Ascending aorta (tissue), 2 donors: ENCODE data around the gene SLC1A3. TPM values are rescaled to one million over a fixed set of nuclear protein-coding genes. Genes with fewer than 3 reads are reported as not detected.

Source experiments
- DNase-seq, 2 donors: peaks; one replicate each; pipeline ENCODE4 v3.0.0-alpha.2; 2019; ENCODE audit warnings: low spot score in 2 of 2
- H3K27ac ChIP-seq, 2 donors: fragments of 200-600 bp; sonication (generic); one replicate each; pipeline ENCODE4 v1.5.1; 2016 to 2017; ENCODE audit warnings: mild to moderate bottlenecking in 1 of 2
- H3K27me3 ChIP-seq: fragments of 200-600 bp; sonication (generic); one replicate; pipeline ENCODE4 v1.5.1; 2017
- H3K36me3 ChIP-seq, 2 donors: fragments of 200-600 bp; sonication (generic); one replicate each; pipeline ENCODE4 v1.5.1; 2016
- H3K4me1 ChIP-seq, 2 donors: fragments of 200-600 bp; sonication (generic); one replicate each; pipeline ENCODE4 v1.5.1; 2016 to 2017; ENCODE audit warnings: mild to moderate bottlenecking in 1 of 2
- H3K4me3 ChIP-seq, 2 donors: fragments of 200-600 bp; sonication (generic); one replicate each; pipeline ENCODE4 v1.5.1; 2016 to 2017; ENCODE audit warnings: mild to moderate bottlenecking in 1 of 2
- H3K9me3 ChIP-seq, 2 donors: fragments of 200-600 bp; sonication (generic); one replicate each; pipeline ENCODE4 v1.5.1; 2016
- CTCF ChIP-seq, 3 experiments: fragments of 200-600 bp in 2 of 3; fragments of 450-650 bp in 1 of 3; sonication (generic) in 2 of 3; IDR thresholded peaks; one replicate each; pipeline ENCODE4 v1.5.1; 2016 to 2019; ENCODE audit warnings: antibody characterized with exemption in 3 of 3, mild to moderate bottlenecking in 1 of 3, moderate library complexity in 1 of 3
- intact Hi-C: fragments of 100-400 bp; cut with DNase I; formaldehyde crosslinking; loops from one replicate; pipeline ENCODE4 v1.15.1; 2023
- total RNA-seq: library from RNA; depleted of rRNA; stranded (reverse); fragments of >200 nt; gene quantifications from one replicate; pipeline ENCODE4 v1.1.0, GENCODE V29; 2016

SLC1A3 gene
- total RNA-seq, 1 donor from 2014 or later: 3.0 TPM

- no peak for TF ChIP-seq CTCF (IDR thresholded peaks at IDR 0.05)
- intact Hi-C loops: no loop called here
- Histone ChIP-seq H3K36me3 (no peaks in the 10 kb centered on the region), H3K27ac (no peak overlapping the region), H3K9me3 (no peaks in the 10 kb centered on the region), H3K27me3 (no peaks in the 10 kb centered on the region), H3K4me3 (no peak overlapping the region), H3K4me1 (peaks cover 3 to 4% of the 10 kb centered on the region in 2 donors)
- no peak for DNase-seq
These were observed 55.2 kb downstream of the SLC1A3 start for GRCh38 chr5:36661456-36662220.

GRCh38 chr5:36662291-36662851 is 56.0 kb downstream of the SLC1A3 start:
- peaks cover 3 to 4% of the 10 kb centered on the region in 2 donors for H3K4me1 ChIP-seq
- H3K9me3 ChIP-seq: no peaks in the 10 kb centered on the region
- no peaks in the 10 kb centered on the region for H3K27me3 ChIP-seq
- no peak for TF ChIP-seq CTCF (IDR thresholded peaks at IDR 0.05)
- no peaks in the 10 kb centered on the region for H3K36me3 ChIP-seq
- DNase-seq: no peak
- no peak overlapping the region for H3K27ac ChIP-seq
- intact Hi-C loops: no loop called here
- no peak overlapping the region for H3K4me3 ChIP-seq

GRCh38 chr5:36664766-36665165 is 58.4 kb downstream of the SLC1A3 start:
- Histone ChIP-seq H3K4me3 (no peak overlapping the region), H3K36me3 (no peaks in the 10 kb centered on the region), H3K4me1 (no peaks in the 10 kb centered on the region), H3K27ac (no peak overlapping the region), H3K27me3 (no peaks in the 10 kb centered on the region), H3K9me3 (no peaks in the 10 kb centered on the region)
- intact Hi-C loops: no loop called here
- no peak for DNase-seq
- TF ChIP-seq CTCF (IDR thresholded peaks at IDR 0.05): no peak

- intact Hi-C loops: no loop called here
- no peaks in the 10 kb centered on the region for H3K9me3 ChIP-seq
- H3K27ac ChIP-seq: no peak overlapping the region
- no peak for DNase-seq
- no peaks in the 10 kb centered on the region for H3K4me1 ChIP-seq
- no peaks in the 10 kb centered on the region for H3K27me3 ChIP-seq
- no peak overlapping the region for H3K4me3 ChIP-seq
- TF ChIP-seq CTCF (IDR thresholded peaks at IDR 0.05): no peak
- no peaks in the 10 kb centered on the region for H3K36me3 ChIP-seq
These were observed 59.2 kb downstream of the SLC1A3 start for GRCh38 chr5:36665628-36666027.

GRCh38 chr5:36666274-36666673 is 59.9 kb downstream of the SLC1A3 start:
- no peak for TF ChIP-seq CTCF (IDR thresholded peaks at IDR 0.05)

More at GRCh38 chr5:36666274-36666673, 59.9 kb downstream of the SLC1A3 start:
- Histone ChIP-seq H3K27me3 (no peaks in the 10 kb centered on the region), H3K36me3 (no peaks in the 10 kb centered on the region), H3K9me3 (no peaks in the 10 kb centered on the region), H3K4me3 (no peak overlapping the region), H3K4me1 (no peaks in the 10 kb centered on the region), H3K27ac (no peak overlapping the region)
- intact Hi-C loops: no loop called here
- no peak for DNase-seq
